Esophagus squamous epithelium (tissue), 5 donors: Measurements from ENCODE around the gene CELF2. TPM values are rescaled to one million over a fixed set of nuclear protein-coding genes. Genes with fewer than 3 reads are reported as not detected.

Experiments used
- DNase-seq: peaks from one replicate; lab custom pipeline; 2025; lab: John Stamatoyannopoulos, UW
- H3K27ac ChIP-seq, 4 donors: fragments of 200-600 bp; sonication (generic); one replicate each; pipeline ENCODE4 v1.5.1; 2016 to 2019; ENCODE audit warnings: mild to moderate bottlenecking in 1 of 4
- H3K27me3 ChIP-seq, 4 donors: fragments of 200-600 bp; sonication (generic); 1 replicate in 3 of 4; 2 replicates in 1 of 4; pipeline versions ENCODE4 v1.5.1 to v1.6.0; 2017 to 2021; ENCODE audit warnings: antibody characterized with exemption in 1 of 4
- H3K36me3 ChIP-seq, 3 donors: fragments of 200-600 bp; sonication (generic); one replicate each; pipeline ENCODE4 v1.5.1; 2016 to 2019
- H3K4me1 ChIP-seq, 3 donors: fragments of 200-600 bp; sonication (generic); one replicate each; pipeline ENCODE4 v1.5.1; 2017 to 2019
- H3K4me3 ChIP-seq, 4 donors: fragments of 200-600 bp; sonication (generic); 1 replicate in 3 of 4; 2 replicates in 1 of 4; pipeline ENCODE4 v1.5.1; 2016 to 2019; ENCODE audit warnings: mild to moderate bottlenecking in 2 of 4, moderate library complexity in 1 of 4
- H3K9me3 ChIP-seq, 3 donors: fragments of 200-600 bp; sonication (generic); one replicate each; pipeline ENCODE4 v1.5.1; 2016 to 2019
- POLR2A ChIP-seq, 4 donors: fragments of 450-650 bp; IDR thresholded peaks; one replicate each; pipeline ENCODE4 v1.6.1; 2017; ENCODE audit warnings: antibody characterized with exemption in 4 of 4, mild to moderate bottlenecking in 4 of 4, moderate library complexity in 3 of 4
- WGBS, 2 donors: methylation state at CpG; one replicate each; pipeline ENCODE4 v1.1.5; 2018; 5-methylcytosine and 5-hydroxymethylcytosine counted together
- intact Hi-C: fragments of 100-400 bp; cut with DNase I; formaldehyde crosslinking; loops from one replicate; pipeline ENCODE4 v1.15.0; 2022
- total RNA-seq, 4 donors: library from RNA; depleted of rRNA; stranded (reverse); fragments of >200 nt; gene quantifications; one replicate each; pipeline ENCODE4 v1.1.0, GENCODE V29; 2016
- TF ChIP-seq, protein P1 (sequence below), 6 experiments: fragments of 450-650 bp in 4 of 6; fragments of 200-600 bp in 2 of 6; sonication (generic) in 2 of 6; IDR thresholded peaks; one replicate each; pipeline ENCODE4 v1.5.1; 2016 to 2019; ENCODE audit warnings: antibody characterized with exemption in 6 of 6, mild to moderate bottlenecking in 4 of 6, moderate library complexity in 4 of 6
- donor health status: DM: yes; HTN: yes; CAD: no.

The CELF2 gene
- total RNA-seq, 4 donors from 2014 or later = 4.2 to 62.4 (median 13.5) TPM

DNA sequence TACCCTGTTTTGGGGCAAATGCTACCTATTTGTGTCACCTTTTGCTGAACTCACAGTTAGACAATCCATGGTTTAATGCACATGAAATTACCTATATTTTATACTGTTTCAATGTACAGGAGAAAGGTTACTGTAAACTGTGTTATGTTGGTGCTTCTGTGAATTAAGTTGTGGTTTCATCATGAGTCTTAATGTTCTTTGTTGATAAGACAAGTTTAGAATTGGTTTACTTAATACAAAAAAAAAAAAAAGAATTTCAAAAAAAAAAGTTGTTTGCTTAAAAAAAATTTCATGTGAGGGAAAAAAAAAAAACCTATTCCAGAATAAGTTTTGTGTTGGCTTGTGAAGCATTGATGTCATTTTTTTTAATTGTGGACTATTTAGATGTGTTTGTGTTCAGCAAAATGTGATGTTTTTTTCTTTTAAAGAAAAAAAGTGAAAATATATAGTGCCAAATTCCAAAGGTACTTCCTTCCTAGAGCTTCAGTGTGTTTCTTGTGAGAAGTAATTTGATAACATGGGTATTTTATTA, 313.4 kb downstream of the CELF2 start:
- no peaks in the 10 kb centered on the region for H3K9me3 ChIP-seq
- DNase-seq = no peak
- H3K27ac ChIP-seq = no peak overlapping the region
- no peak overlapping the region for H3K4me3 ChIP-seq
- H3K27me3 ChIP-seq = no peaks in the 10 kb centered on the region
- intact Hi-C loops = no loop called here
- TF ChIP-seq, protein P1, sequence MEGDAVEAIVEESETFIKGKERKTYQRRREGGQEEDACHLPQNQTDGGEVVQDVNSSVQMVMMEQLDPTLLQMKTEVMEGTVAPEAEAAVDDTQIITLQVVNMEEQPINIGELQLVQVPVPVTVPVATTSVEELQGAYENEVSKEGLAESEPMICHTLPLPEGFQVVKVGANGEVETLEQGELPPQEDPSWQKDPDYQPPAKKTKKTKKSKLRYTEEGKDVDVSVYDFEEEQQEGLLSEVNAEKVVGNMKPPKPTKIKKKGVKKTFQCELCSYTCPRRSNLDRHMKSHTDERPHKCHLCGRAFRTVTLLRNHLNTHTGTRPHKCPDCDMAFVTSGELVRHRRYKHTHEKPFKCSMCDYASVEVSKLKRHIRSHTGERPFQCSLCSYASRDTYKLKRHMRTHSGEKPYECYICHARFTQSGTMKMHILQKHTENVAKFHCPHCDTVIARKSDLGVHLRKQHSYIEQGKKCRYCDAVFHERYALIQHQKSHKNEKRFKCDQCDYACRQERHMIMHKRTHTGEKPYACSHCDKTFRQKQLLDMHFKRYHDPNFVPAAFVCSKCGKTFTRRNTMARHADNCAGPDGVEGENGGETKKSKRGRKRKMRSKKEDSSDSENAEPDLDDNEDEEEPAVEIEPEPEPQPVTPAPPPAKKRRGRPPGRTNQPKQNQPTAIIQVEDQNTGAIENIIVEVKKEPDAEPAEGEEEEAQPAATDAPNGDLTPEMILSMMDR (IDR thresholded peaks at IDR 0.05) = no peak
- TF ChIP-seq POLR2A (IDR thresholded peaks at IDR 0.05) = no peak
- H3K36me3 ChIP-seq = peaks cover 0 to 14% (median 0%) of the 10 kb centered on the region in 3 donors
- peaks cover 11 to 61% (median 37%) of the 10 kb centered on the region in 3 donors for H3K4me1 ChIP-seq

DNA sequence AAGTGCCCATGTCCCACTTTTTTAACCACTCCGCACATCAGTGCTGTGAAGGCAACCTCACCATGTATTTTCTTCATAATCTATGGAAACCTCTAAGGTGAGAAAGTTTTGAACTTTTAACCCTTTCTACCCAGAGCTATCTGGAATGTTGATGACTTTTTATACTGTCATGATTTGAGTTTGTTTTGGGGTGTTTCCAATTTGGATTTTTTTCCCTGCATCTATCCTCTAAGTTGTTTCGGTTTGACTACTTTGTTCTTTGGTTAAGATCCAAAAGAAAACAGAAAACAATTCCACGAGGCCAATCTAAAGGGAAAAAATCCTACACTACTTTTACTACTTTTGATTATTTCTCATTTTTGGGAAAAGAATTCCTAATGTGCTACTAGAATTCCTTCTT, 314.1 kb downstream of the CELF2 start:
- TF ChIP-seq, protein P1 (IDR thresholded peaks at IDR 0.05) = no peak
- no peak for TF ChIP-seq POLR2A (IDR thresholded peaks at IDR 0.05)
- H3K36me3 ChIP-seq = peaks cover 0 to 10% (median 0%) of the 10 kb centered on the region in 3 donors
- H3K27me3 ChIP-seq = no peaks in the 10 kb centered on the region
- WGBS, 2 donors = 41 to 42% methylated on average over 3 of the region's 3 CpGs
- intact Hi-C loops = no loop called here
- no peak overlapping the region for H3K4me3 ChIP-seq
- no peak for DNase-seq
- H3K4me1 ChIP-seq = peaks cover 11 to 55% (median 37%) of the 10 kb centered on the region in 3 donors
- H3K9me3 ChIP-seq = no peaks in the 10 kb centered on the region
- H3K27ac ChIP-seq = no peak overlapping the region

DNA sequence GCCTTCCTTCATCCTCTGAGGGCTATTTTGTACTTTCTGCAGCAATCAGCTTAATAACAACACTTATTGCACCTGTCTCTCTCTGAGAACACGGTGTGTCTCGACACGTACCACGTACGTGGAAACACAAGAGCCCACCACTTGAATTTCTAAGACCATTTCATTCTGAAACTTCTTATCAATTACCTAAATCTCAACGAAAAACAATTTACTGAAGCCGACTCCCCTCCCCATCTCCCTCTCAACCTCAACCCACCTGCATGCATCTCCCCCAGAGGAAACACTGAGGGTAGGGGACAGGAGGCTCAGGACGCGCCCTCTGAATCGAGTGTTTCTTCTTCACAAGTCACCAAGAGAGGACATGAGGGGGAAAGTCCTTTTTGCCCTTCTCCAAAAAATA, 315.2 kb downstream of the CELF2 start:
- Histone ChIP-seq H3K36me3 (peaks cover 0 to 10% (median 0%) of the 10 kb centered on the region in 3 donors), H3K27ac (no peak overlapping the region), H3K9me3 (no peaks in the 10 kb centered on the region), H3K4me3 (no peak overlapping the region), H3K4me1 (peaks cover 11 to 44% (median 36%) of the 10 kb centered on the region in 3 donors), H3K27me3 (no peaks in the 10 kb centered on the region)
- intact Hi-C loops = no loop called here
- TF ChIP-seq, protein P1 (IDR thresholded peaks at IDR 0.05) = no peak
- TF ChIP-seq POLR2A (IDR thresholded peaks at IDR 0.05) = no peak
- DNase-seq = no peak
- 86 to 90% methylated on average over 10 of the region's 10 CpGs for WGBS, 2 donors

DNA sequence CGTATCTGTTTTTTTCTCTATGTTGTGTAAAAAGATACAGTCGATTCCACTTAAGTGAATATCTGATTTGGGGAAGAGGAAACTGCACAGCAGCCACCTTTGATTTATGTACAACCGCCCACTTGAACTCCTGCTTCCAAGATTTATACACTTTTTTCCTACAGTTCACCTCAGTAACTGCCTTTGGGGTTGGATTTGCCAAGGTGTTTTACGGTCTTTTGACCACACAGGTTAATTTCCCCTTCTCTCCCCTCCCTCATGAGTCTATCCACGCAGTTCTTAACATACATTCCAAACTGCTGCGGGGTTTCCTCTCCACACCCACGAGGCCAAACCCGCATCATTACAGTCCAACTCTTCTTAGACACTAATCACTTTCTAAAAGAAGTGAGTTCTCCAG, 316.8 kb downstream of the CELF2 start:
- no peaks in the 10 kb centered on the region for H3K27me3 ChIP-seq

DNA sequence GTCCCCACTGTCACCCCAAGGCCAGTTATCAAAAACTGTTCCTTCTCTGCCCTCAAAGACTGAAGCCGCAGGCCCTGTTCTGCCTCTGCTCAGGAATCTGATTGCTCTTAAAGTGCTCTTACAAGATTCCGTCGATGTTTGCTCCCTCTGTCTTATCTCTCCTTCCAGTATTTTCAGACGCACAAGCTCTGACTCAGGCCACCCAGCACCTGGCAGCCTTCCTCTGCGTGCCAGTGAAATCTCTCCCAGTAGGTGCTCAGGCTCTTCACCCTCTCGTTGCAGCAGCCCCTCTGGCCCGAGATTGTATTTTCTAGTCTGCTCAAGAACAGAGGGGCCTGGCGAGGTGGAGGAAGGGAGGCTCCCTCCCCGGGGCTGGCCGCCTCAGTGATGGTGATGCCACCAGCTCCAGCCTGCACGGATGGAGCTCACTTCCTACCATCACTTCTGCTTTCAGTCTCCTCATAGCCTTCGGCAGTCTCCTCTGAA, 317.5 kb downstream of the CELF2 start:
- Histone ChIP-seq H3K9me3 (no peaks in the 10 kb centered on the region), H3K4me1 (peaks cover 0 to 21% (median 17%) of the 10 kb centered on the region in 3 donors), H3K4me3 (no peak overlapping the region), H3K36me3 (peaks cover 0 to 10% (median 0%) of the 10 kb centered on the region in 3 donors), H3K27ac (no peak overlapping the region), H3K27me3 (no peaks in the 10 kb centered on the region)
- intact Hi-C loops = no loop called here
- DNase-seq = no peak
- 74 to 76% methylated on average over 9 to 12 of the region's 12 CpGs for WGBS, 2 donors
- TF ChIP-seq, protein P1 (IDR thresholded peaks at IDR 0.05) = no peak
- no peak for TF ChIP-seq POLR2A (IDR thresholded peaks at IDR 0.05)

More for the DNA sequence above, 316.8 kb downstream of the CELF2 start:
- H3K36me3 ChIP-seq = peaks cover 0 to 10% (median 0%) of the 10 kb centered on the region in 3 donors
- WGBS, 2 donors = 67 to 70% methylated on average over 8 of the region's 8 CpGs
- no peaks in the 10 kb centered on the region for H3K9me3 ChIP-seq
- TF ChIP-seq POLR2A (IDR thresholded peaks at IDR 0.05) = no peak
- TF ChIP-seq, protein P1 (IDR thresholded peaks at IDR 0.05) = no peak
- no peak overlapping the region for H3K27ac ChIP-seq
- intact Hi-C loops = no loop called here
- peaks cover under 1 to 28% (median 23%) of the 10 kb centered on the region in 3 donors for H3K4me1 ChIP-seq
- DNase-seq = no peak
- H3K4me3 ChIP-seq = no peak overlapping the region
